ENCODE measurements around the gene ENOPH1. TPM values are rescaled to one million over a fixed set of nuclear protein-coding genes. Genes with fewer than 3 reads are reported as not detected.

Gene ENOPH1
- total RNA-seq, 3 donors from 2014 or later, result 15.6 to 22.7 (median 19.9) TPM

DNA sequence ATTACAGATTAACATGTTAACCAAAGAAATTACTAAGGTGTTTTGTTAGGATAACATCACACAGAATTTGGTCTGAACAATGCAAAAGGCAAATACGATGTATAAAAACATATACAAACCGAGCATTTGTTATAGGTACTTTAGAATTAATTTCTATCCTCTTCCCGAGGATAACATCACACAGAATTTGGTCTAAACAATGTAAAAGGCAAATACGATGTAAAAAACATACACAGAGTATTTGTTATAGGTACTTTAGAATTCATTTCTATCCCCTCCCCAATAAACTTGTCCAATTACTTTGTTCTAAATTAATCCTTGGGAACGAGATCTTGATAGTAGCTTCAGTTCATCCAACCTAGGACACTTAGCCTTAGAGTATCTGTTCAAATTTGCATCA lies 7.8 kb upstream of the ENOPH1 start:
- TF ChIP-seq, protein P1, sequence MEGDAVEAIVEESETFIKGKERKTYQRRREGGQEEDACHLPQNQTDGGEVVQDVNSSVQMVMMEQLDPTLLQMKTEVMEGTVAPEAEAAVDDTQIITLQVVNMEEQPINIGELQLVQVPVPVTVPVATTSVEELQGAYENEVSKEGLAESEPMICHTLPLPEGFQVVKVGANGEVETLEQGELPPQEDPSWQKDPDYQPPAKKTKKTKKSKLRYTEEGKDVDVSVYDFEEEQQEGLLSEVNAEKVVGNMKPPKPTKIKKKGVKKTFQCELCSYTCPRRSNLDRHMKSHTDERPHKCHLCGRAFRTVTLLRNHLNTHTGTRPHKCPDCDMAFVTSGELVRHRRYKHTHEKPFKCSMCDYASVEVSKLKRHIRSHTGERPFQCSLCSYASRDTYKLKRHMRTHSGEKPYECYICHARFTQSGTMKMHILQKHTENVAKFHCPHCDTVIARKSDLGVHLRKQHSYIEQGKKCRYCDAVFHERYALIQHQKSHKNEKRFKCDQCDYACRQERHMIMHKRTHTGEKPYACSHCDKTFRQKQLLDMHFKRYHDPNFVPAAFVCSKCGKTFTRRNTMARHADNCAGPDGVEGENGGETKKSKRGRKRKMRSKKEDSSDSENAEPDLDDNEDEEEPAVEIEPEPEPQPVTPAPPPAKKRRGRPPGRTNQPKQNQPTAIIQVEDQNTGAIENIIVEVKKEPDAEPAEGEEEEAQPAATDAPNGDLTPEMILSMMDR (IDR thresholded peaks at IDR 0.05), result no peak
- DNase-seq, result no peak

GRCh38 chr4:82423245-82424054 lies 6.9 kb upstream of the ENOPH1 start:
- H3K9me3 ChIP-seq, result no peaks in the 10 kb centered on the region
- no peaks in the 10 kb centered on the region for H3K36me3 ChIP-seq (ENCODE audit: low read depth)
- ATAC-seq (no peak), DNase-seq (no peak)
- TF ChIP-seq, protein P1 (IDR thresholded peaks at IDR 0.05), result no peak
- no peak overlapping the region for H3K4me3 ChIP-seq
- H3K4me1 ChIP-seq (ENCODE audit: low read depth), result peaks cover 19% of the 10 kb centered on the region
- intact Hi-C loops (cut with DNase I, micrococcal nuclease), result loop anchor here (10.0 kb wide), 1 partner anchor 49 kb away; the partner anchor contains the start of gene HNRNPD (in 2 of the 2)

More for the DNA sequence above, 7.8 kb upstream of the ENOPH1 start:
- no peak for ATAC-seq
- intact Hi-C loops (cut with DNase I, micrococcal nuclease), result loop anchor here (10.0 kb wide), 1 partner anchor 48 kb away; the partner anchor contains the start of gene HNRNPD (in 2 of the 2)
- peaks cover 16% of the 10 kb centered on the region for H3K4me1 ChIP-seq (ENCODE audit: low read depth)
- H3K4me3 ChIP-seq, result no peak overlapping the region
- no peaks in the 10 kb centered on the region for H3K9me3 ChIP-seq
- no peaks in the 10 kb centered on the region for H3K36me3 ChIP-seq (ENCODE audit: low read depth)

GRCh38 chr4:82425478-82425877 lies 4.9 kb upstream of the ENOPH1 start:
- no peak for ATAC-seq
- no peak overlapping the region for H3K4me3 ChIP-seq
- DNase-seq, result no peak
- intact Hi-C loops (cut with DNase I, micrococcal nuclease), result loop anchor here (10.0 kb wide), 1 partner anchor 51 kb away; the partner anchor contains the start of gene HNRNPD (in 2 of the 2)
- no peaks in the 10 kb centered on the region for H3K36me3 ChIP-seq (ENCODE audit: low read depth)
- TF ChIP-seq, protein P1 (IDR thresholded peaks at IDR 0.05), result no peak
- no peaks in the 10 kb centered on the region for H3K9me3 ChIP-seq
- peaks cover 19% of the 10 kb centered on the region for H3K4me1 ChIP-seq (ENCODE audit: low read depth)

DNA sequence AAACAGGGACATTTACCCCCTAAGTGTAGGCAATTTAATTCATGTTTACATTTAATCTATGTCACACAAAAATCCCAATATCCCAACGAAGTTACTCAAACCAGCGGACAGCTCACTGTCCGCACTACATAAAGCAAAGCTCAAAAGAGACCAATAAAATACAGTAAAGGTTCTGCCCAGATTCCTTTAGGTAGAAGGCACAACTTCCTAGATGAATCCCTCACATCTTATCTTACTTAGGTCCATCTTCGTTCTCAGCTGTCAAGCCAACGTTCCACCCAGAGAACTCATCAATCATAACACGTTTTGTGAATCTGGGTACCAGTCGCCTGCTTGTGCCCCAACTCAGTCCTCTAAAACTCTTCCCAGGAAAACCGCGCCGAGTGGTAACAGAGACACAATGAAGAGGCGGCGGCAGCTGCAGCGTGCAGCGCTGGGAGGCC lies 1.8 kb upstream of the ENOPH1 start:
- Histone ChIP-seq H3K9me3 (no peaks in the 10 kb centered on the region), H3K36me3 (ENCODE audit: low read depth) (no peaks in the 10 kb centered on the region), H3K4me1 (ENCODE audit: low read depth) (peaks cover 27% of the 10 kb centered on the region), H3K4me3 (peak overlapping the region; percentile 70)
- intact Hi-C loops (cut with DNase I, micrococcal nuclease), result loop anchor here (10.0 kb wide), 1 partner anchor 54 kb away; the partner anchor contains the start of gene HNRNPD (in 2 of the 2)
- DNase-seq (no peak), ATAC-seq (no peak)
- TF ChIP-seq, protein P1 (IDR thresholded peaks at IDR 0.05), result no peak

- TF ChIP-seq, protein P1 (IDR thresholded peaks at IDR 0.05), result peak; percentile 96
- Histone ChIP-seq H3K4me1 (ENCODE audit: low read depth) (peaks cover 27% of the 10 kb centered on the region), H3K36me3 (ENCODE audit: low read depth) (no peaks in the 10 kb centered on the region), H3K4me3 (peak overlapping the region; percentile 70), H3K9me3 (no peaks in the 10 kb centered on the region)
- DNase-seq, result peak; percentile 93 to 98 (median 95)
- intact Hi-C loops (cut with DNase I, micrococcal nuclease), result loop anchor here (10.0 kb wide), 1 partner anchor 54 kb away; the partner anchor contains the start of gene HNRNPD (in 2 of the 2)
- peak; percentile 85 for ATAC-seq
Observed at GRCh38 chr4:82428969-82429727, 1.2 kb upstream of the ENOPH1 start.
